H1 (cell line): ENCODE results near the gene DPH5.

Source experiments
- POLR2AphosphoS5 ChIP-seq: IDR thresholded peaks from 2 replicates; pipeline ENCODE4 v1.6.1; 2011; ENCODE audit warnings: low read depth, low read length
- SRF ChIP-seq: IDR thresholded peaks from 2 replicates; pipeline ENCODE4 v1.6.1; 2011; ENCODE audit warnings: mild to moderate bottlenecking, low read depth, low read length, moderate library complexity
- SUZ12 ChIP-seq: fragments of 200-600 bp; sonication (generic); IDR thresholded peaks from 2 replicates; pipeline ENCODE4 v1.6.1; 2012; ENCODE audit warnings: mild to moderate bottlenecking, inconsistent platforms, low read length, moderate library complexity, mixed read lengths
- TF ChIP-seq, protein P1 (sequence below), 3 experiments: IDR thresholded peaks; 1 replicate in 2 of 3; 2 replicates in 1 of 3; pipeline versions ENCODE4 v1.5.1 to v1.6.1; 2011; ENCODE audit warnings: low read length in 3 of 3, mild to moderate bottlenecking in 3 of 3, inconsistent platforms in 2 of 3, low read depth in 1 of 3, moderate library complexity in 1 of 3; ENCODE audit not compliant: insufficient read depth in 1 of 3; ENCODE audit errors: control extremely low read depth in 1 of 3

DNA sequence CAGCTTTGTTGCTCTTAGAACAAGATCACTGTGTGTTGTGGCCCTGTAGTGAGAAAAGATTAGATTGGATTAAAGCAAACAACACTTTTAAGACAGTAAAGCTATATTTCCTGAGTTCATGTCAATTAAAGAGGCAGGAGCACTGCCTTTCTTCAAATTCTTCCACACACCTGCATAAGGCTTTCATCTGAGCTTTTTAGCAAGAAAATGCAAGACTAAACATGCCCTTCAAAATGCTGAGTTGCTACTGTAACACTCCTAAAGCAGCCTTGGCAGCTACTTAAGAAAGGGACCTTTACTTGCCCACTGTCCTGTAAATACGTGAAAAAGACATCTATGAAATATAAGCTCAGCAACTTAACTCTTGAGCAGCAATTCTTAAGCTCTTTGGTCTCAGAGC, 11.8 kb downstream of the DPH5 start:
- TF ChIP-seq SUZ12 (no peak), POLR2AphosphoS5 (no peak), SRF (no peak)
- TF ChIP-seq, protein P1, sequence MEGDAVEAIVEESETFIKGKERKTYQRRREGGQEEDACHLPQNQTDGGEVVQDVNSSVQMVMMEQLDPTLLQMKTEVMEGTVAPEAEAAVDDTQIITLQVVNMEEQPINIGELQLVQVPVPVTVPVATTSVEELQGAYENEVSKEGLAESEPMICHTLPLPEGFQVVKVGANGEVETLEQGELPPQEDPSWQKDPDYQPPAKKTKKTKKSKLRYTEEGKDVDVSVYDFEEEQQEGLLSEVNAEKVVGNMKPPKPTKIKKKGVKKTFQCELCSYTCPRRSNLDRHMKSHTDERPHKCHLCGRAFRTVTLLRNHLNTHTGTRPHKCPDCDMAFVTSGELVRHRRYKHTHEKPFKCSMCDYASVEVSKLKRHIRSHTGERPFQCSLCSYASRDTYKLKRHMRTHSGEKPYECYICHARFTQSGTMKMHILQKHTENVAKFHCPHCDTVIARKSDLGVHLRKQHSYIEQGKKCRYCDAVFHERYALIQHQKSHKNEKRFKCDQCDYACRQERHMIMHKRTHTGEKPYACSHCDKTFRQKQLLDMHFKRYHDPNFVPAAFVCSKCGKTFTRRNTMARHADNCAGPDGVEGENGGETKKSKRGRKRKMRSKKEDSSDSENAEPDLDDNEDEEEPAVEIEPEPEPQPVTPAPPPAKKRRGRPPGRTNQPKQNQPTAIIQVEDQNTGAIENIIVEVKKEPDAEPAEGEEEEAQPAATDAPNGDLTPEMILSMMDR (IDR thresholded peaks at IDR 0.05; ENCODE audit: control extremely low read depth in 1 of 3, insufficient read depth in 1 of 3, low read depth in 1 of 3, low read length in 3 of 3) = no peak
